ENCODE data around the gene NAP1L1.
"Not testable (repeated sequence)": the region's sequence is repeated elsewhere in the genome, so short reads cannot be mapped to it uniquely, and the experiment has no call there.

The NAP1L1 gene

GRCh38 chr12:75990189-75990912 is 94.1 kb downstream of the NAP1L1 start:
- no peak for DNase-seq (ENCODE audit: low spot score)

GRCh38 chr12:75987709-75988108 is 96.8 kb downstream of the NAP1L1 start:
- not testable (repeated sequence) for DNase-seq (ENCODE audit: low spot score)

All from CD4-positive, alpha-beta T cell treated with Interleukin-2 at 100 ng/mL for 4 hours (primary cell).